Inflammatory macrophage treated with lipopolysaccharide for 1 hour (primary cell): Measurements from ENCODE around the gene IL2RA.
A peak's percentile ranks its signal among the peaks of the same experiment; 100 is the strongest.
"Not testable (repeated sequence)": the region's sequence is repeated elsewhere in the genome, so short reads cannot be mapped to it uniquely, and the experiment has no call there.

Experiments
- DNase-seq, 2 donors: peaks; one replicate each; pipeline ENCODE4 v3.0.0-alpha.2; 2020 to 2022

The IL2RA gene

GRCh38 chr10:6082496-6083395 lies 20.6 kb upstream of the IL2RA start:
- DNase-seq = no peak

GRCh38 chr10:6080417-6080973 lies 18.3 kb upstream of the IL2RA start:
- no peak for DNase-seq

- no peak for DNase-seq
Observed at GRCh38 chr10:6079044-6079443, 16.9 kb upstream of the IL2RA start.

- no peak for DNase-seq
Observed at GRCh38 chr10:6077071-6077675, 15.0 kb upstream of the IL2RA start.

- peak; percentile 77 to 85 for DNase-seq
Observed at GRCh38 chr10:6074489-6075301, 12.5 kb upstream of the IL2RA start.

- peak; percentile 52 to 54 for DNase-seq
Observed at GRCh38 chr10:6072215-6072934, 10.2 kb upstream of the IL2RA start.

- no peak for DNase-seq
Observed at GRCh38 chr10:6071181-6072175, 9.3 kb upstream of the IL2RA start.

- DNase-seq = peak; percentile 80 to 82
Observed at GRCh38 chr10:6070660-6071059, 8.5 kb upstream of the IL2RA start.

- DNase-seq = no peak
Observed at GRCh38 chr10:6069081-6069931, 7.1 kb upstream of the IL2RA start.

GRCh38 chr10:6068422-6068821 lies 6.3 kb upstream of the IL2RA start:
- DNase-seq = peak; percentile 63 to 74

GRCh38 chr10:6068006-6068405 lies 5.8 kb upstream of the IL2RA start:
- no peak for DNase-seq

GRCh38 chr10:6067457-6067856 lies 5.3 kb upstream of the IL2RA start:
- DNase-seq = no peak

- DNase-seq = peak in 1 of 2 donors; percentile 74
Observed at GRCh38 chr10:6065835-6066234, 3.7 kb upstream of the IL2RA start.

- DNase-seq = no peak
Observed at GRCh38 chr10:6065406-6065805, 3.2 kb upstream of the IL2RA start.

GRCh38 chr10:6064726-6065125 lies 2.6 kb upstream of the IL2RA start:
- DNase-seq = not testable (repeated sequence)

GRCh38 chr10:6064119-6064518 lies 2.0 kb upstream of the IL2RA start:
- DNase-seq = no peak

- DNase-seq = no peak
Observed at GRCh38 chr10:6061056-6061455, 1.1 kb downstream of the IL2RA start.

- DNase-seq = no peak
Observed at GRCh38 chr10:6059506-6059905, 2.7 kb downstream of the IL2RA start.

GRCh38 chr10:6058682-6059475 lies 3.3 kb downstream of the IL2RA start:
- peak; percentile 75 to 81 for DNase-seq
